Osteocyte (in vitro differentiated cells): ENCODE data around the gene TRIM26. TPM values are rescaled to one million over a fixed set of nuclear protein-coding genes. Genes with fewer than 3 reads are reported as not detected.

Source experiments
- DNase-seq: peaks from one replicate; pipeline ENCODE4 v3.0.0; 2021; ENCODE audit warnings: mixed read lengths; ENCODE audit not compliant: unreplicated experiment; ENCODE audit errors: extremely low spot score
- H3K27ac Mint-ChIP-seq: one replicate; pipeline ENCODE4 v1.8.0; 2021; ENCODE audit warnings: mild to moderate bottlenecking, mixed read lengths; ENCODE audit not compliant: unreplicated experiment
- H3K27me3 Mint-ChIP-seq: one replicate; pipeline ENCODE4 v1.8.0; 2021; ENCODE audit warnings: mixed read lengths; ENCODE audit not compliant: unreplicated experiment
- H3K36me3 Mint-ChIP-seq: one replicate; pipeline ENCODE4 v1.8.0; 2021; ENCODE audit warnings: mixed read lengths; ENCODE audit not compliant: unreplicated experiment
- H3K4me1 Mint-ChIP-seq: one replicate; pipeline ENCODE4 v1.8.0; 2021; ENCODE audit warnings: mixed read lengths; ENCODE audit not compliant: unreplicated experiment
- H3K4me3 Mint-ChIP-seq: one replicate; pipeline ENCODE4 v1.8.0; 2021; ENCODE audit warnings: mild to moderate bottlenecking, moderate library complexity, mixed read lengths; ENCODE audit not compliant: unreplicated experiment
- H3K9me3 Mint-ChIP-seq: one replicate; pipeline ENCODE4 v1.8.0; 2021; ENCODE audit warnings: mixed read lengths; ENCODE audit not compliant: unreplicated experiment
- total RNA-seq: library from RNA; stranded (reverse); gene quantifications from 2 replicates; pipeline ENCODE4 v1.2.1, GENCODE V29; 2021
- TF ChIP-seq, protein P1 (sequence below): fragments of 200-600 bp; sonication (generic); IDR thresholded peaks from 2 replicates; pipeline ENCODE4 v1.5.0; 2021; ENCODE audit warnings: antibody characterized with exemption, mild to moderate bottlenecking, moderate library complexity

The TRIM26 gene
- total RNA-seq, 1 donor from 2014 or later: 41.8 TPM

GRCh38 chr6:30244560-30244959, 31.4 kb upstream of the TRIM26 start:
- H3K4me1 Mint-ChIP-seq: no peaks in the 10 kb centered on the region
- peaks cover 3% of the 10 kb centered on the region for H3K27me3 Mint-ChIP-seq
- no peak for DNase-seq
- no peaks in the 10 kb centered on the region for H3K36me3 Mint-ChIP-seq
- no peak overlapping the region for H3K4me3 Mint-ChIP-seq
- no peak overlapping the region for H3K27ac Mint-ChIP-seq
- TF ChIP-seq, protein P1, sequence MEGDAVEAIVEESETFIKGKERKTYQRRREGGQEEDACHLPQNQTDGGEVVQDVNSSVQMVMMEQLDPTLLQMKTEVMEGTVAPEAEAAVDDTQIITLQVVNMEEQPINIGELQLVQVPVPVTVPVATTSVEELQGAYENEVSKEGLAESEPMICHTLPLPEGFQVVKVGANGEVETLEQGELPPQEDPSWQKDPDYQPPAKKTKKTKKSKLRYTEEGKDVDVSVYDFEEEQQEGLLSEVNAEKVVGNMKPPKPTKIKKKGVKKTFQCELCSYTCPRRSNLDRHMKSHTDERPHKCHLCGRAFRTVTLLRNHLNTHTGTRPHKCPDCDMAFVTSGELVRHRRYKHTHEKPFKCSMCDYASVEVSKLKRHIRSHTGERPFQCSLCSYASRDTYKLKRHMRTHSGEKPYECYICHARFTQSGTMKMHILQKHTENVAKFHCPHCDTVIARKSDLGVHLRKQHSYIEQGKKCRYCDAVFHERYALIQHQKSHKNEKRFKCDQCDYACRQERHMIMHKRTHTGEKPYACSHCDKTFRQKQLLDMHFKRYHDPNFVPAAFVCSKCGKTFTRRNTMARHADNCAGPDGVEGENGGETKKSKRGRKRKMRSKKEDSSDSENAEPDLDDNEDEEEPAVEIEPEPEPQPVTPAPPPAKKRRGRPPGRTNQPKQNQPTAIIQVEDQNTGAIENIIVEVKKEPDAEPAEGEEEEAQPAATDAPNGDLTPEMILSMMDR: no peak
- no peaks in the 10 kb centered on the region for H3K9me3 Mint-ChIP-seq

DNA sequence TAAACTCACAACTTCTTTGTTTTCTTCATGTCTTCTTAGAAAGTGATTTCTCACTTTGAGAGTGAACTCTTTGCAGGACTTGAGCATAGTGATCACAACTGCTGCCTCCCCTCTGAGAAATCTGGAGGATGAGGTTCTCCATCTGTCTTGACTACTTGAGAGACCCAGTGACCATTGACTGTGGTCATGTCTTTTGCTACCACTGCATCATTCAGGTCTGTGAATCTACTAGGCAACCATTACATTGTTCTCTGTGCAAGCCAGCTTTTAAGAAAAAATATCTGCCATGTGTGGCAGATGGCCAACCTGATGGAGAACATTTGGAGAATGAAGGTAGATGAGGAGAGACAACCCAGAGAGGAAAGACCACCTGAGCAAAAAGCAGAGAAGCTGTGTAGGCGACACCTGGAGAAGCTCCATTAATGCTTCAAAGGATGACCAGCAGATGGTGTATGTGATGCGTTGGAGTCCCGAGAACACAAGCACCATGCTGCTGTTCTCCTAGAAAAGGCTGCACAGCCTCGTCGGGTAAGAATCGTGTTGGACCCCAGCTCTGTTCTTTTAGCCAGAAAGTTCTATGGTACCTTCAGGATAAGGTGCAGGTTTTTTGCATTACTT, 25.1 kb upstream of the TRIM26 start:
- Mint-ChIP-seq H3K27ac (no peak overlapping the region), H3K4me3 (no peak overlapping the region), H3K27me3 (peaks cover 19% of the 10 kb centered on the region), H3K4me1 (no peaks in the 10 kb centered on the region), H3K9me3 (no peaks in the 10 kb centered on the region), H3K36me3 (no peaks in the 10 kb centered on the region)
- TF ChIP-seq, protein P1: peak; percentile 61
- no peak for DNase-seq

- Mint-ChIP-seq H3K27me3 (peaks cover 24% of the 10 kb centered on the region), H3K4me3 (no peak overlapping the region), H3K9me3 (no peaks in the 10 kb centered on the region), H3K36me3 (no peaks in the 10 kb centered on the region), H3K27ac (no peak overlapping the region), H3K4me1 (no peaks in the 10 kb centered on the region)
- TF ChIP-seq, protein P1: no peak
- no peak for DNase-seq
Measured at GRCh38 chr6:30234356-30234755, 21.1 kb upstream of the TRIM26 start.

GRCh38 chr6:30231067-30231466, 17.9 kb upstream of the TRIM26 start:
- Mint-ChIP-seq H3K27ac (no peak overlapping the region), H3K4me1 (no peaks in the 10 kb centered on the region), H3K4me3 (no peak overlapping the region), H3K9me3 (no peaks in the 10 kb centered on the region), H3K27me3 (peaks cover 22% of the 10 kb centered on the region), H3K36me3 (no peaks in the 10 kb centered on the region)
- TF ChIP-seq, protein P1: no peak
- DNase-seq: no peak

DNA sequence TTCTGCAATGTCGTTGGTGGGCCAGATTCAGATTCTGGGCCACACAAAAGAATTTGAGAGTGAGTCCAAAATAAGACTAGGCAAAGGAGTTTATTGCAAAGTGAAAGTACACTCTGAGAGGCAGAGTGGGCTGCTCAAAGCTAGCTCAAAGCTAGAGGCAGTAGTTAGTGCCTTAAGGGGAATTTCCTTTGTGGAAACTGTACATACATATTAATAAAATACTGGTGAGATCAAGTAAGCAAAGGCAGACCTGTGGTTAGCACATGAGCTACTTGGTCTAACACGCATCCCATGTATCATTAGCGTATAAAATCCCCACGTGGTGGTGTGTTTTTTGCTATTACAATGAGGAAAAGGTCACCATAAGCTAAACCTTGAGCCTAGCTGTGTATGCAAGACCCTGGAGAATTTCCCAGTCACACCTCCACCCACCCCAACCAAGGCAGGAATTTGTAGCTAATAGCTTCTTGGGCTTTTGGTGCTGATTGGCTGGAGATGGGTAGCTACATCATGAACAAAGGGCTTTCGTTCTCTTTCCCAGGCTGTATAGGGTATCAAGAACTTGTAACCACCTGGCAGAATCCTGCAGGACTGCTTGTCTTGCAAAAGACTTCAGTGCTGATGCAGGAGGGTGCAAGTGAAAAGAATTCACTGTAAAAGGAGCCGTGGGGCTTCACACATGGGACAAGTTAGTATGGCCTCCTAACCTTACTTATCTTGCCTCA, 14.7 kb upstream of the TRIM26 start:
- H3K36me3 Mint-ChIP-seq: peaks cover 4% of the 10 kb centered on the region
- H3K27ac Mint-ChIP-seq: no peak overlapping the region
- TF ChIP-seq, protein P1: no peak
- peaks cover 7% of the 10 kb centered on the region for H3K9me3 Mint-ChIP-seq
- no peaks in the 10 kb centered on the region for H3K4me1 Mint-ChIP-seq
- no peak for DNase-seq
- H3K27me3 Mint-ChIP-seq: peaks cover 5% of the 10 kb centered on the region
- H3K4me3 Mint-ChIP-seq: no peak overlapping the region
